Naive thymus-derived CD4-positive, alpha-beta T cell (primary cell): ENCODE measurements around the gene SLC6A12. TPM values are rescaled to one million over a fixed set of nuclear protein-coding genes. Genes with fewer than 3 reads are reported as not detected.

Source experiments
- ATAC-seq: fragments of 150-1000 bp; cut with Tn5 transposase; 2 replicates; pipeline ENCODE4 v1.10.0; 2021; ENCODE audit warnings: mild to moderate bottlenecking, moderate library complexity
- CTCF ChIA-PET: fragments of 350-600 bp; sonication (Branson Sonifier 250); formaldehyde crosslinking; loops from one replicate; lab custom pipeline; 2021; ENCODE audit warnings: antibody characterized with exemption; lab: Charles Lee
- POLR2A ChIA-PET: fragments of 350-600 bp; sonication (Branson Sonifier 250); formaldehyde crosslinking; loops from one replicate; lab custom pipeline; 2021; ENCODE audit warnings: antibody characterized with exemption, inconsistent platforms; lab: Charles Lee
- DNase-seq, 9 donors: peaks; one replicate each; pipeline versions ENCODE4 v3.0.0 to v3.0.0-alpha.2; 2020 to 2022; ENCODE audit warnings: mixed read lengths in 1 of 9
- H3K27ac ChIP-seq: one replicate; pipeline ENCODE4 v1.7.0; 2013; ENCODE audit warnings: mild to moderate bottlenecking, low read depth, low read length, moderate library complexity
- H3K27me3 ChIP-seq, 2 donors: one replicate each; pipeline ENCODE4 v1.7.0; 2013; ENCODE audit warnings: low read length in 2 of 2, mild to moderate bottlenecking in 2 of 2, moderate library complexity in 2 of 2; ENCODE audit not compliant: control insufficient read depth in 2 of 2, insufficient read depth in 2 of 2
- H3K36me3 ChIP-seq, 3 experiments: 1 replicate in 2 of 3; 2 replicates in 1 of 3; pipeline ENCODE4 v1.7.0; 2013; ENCODE audit warnings: low read length in 3 of 3, mild to moderate bottlenecking in 3 of 3, moderate library complexity in 1 of 3; ENCODE audit not compliant: insufficient read depth in 3 of 3, control insufficient read depth in 2 of 3
- H3K4me1 ChIP-seq, 2 donors: one replicate each; pipeline ENCODE4 v1.7.0; 2013; ENCODE audit warnings: low read length in 2 of 2, mild to moderate bottlenecking in 2 of 2, moderate library complexity in 1 of 2; ENCODE audit not compliant: control insufficient read depth in 2 of 2, insufficient read depth in 2 of 2
- H3K4me3 ChIP-seq: 2 replicates; pipeline ENCODE4 v1.7.0; 2013; ENCODE audit warnings: mild to moderate bottlenecking, low read length
- H3K9me3 ChIP-seq, 3 experiments: 1 replicate in 2 of 3; 2 replicates in 1 of 3; pipeline ENCODE4 v1.7.0; 2013; ENCODE audit warnings: low read length in 3 of 3; ENCODE audit not compliant: control insufficient read depth in 2 of 3
- H3K27ac Mint-ChIP-seq, 9 donors: one replicate each; pipeline ENCODE4 v1.8.0; 2020 to 2022; ENCODE audit warnings: mixed read lengths in 9 of 9, mild to moderate bottlenecking in 8 of 9, moderate library complexity in 5 of 9, inconsistent platforms in 2 of 9
- H3K27me3 Mint-ChIP-seq, 5 donors: one replicate each; pipeline ENCODE4 v1.8.0; 2021 to 2022; ENCODE audit warnings: mixed read lengths in 5 of 5, mild to moderate bottlenecking in 1 of 5
- H3K36me3 Mint-ChIP-seq, 5 donors: one replicate each; pipeline ENCODE4 v1.8.0; 2020 to 2022; ENCODE audit warnings: mixed read lengths in 5 of 5, mild to moderate bottlenecking in 3 of 5, inconsistent platforms in 1 of 5
- H3K4me1 Mint-ChIP-seq, 7 donors: one replicate each; pipeline ENCODE4 v1.8.0; 2020 to 2022; ENCODE audit warnings: mixed read lengths in 7 of 7, mild to moderate bottlenecking in 3 of 7, inconsistent platforms in 1 of 7
- H3K4me3 Mint-ChIP-seq, 10 donors: one replicate each; pipeline ENCODE4 v1.8.0; 2020 to 2022; ENCODE audit warnings: mild to moderate bottlenecking in 10 of 10, mixed read lengths in 10 of 10, moderate library complexity in 6 of 10, inconsistent platforms in 2 of 10
- H3K9me3 Mint-ChIP-seq, 11 donors: one replicate each; pipeline ENCODE4 v1.8.0; 2020 to 2022; ENCODE audit warnings: mixed read lengths in 11 of 11, mild to moderate bottlenecking in 4 of 11, inconsistent platforms in 1 of 11, moderate library complexity in 1 of 11
- intact Hi-C, 2 donors: fragments of 100-400 bp; cut with micrococcal nuclease; formaldehyde crosslinking; loops; one replicate each; pipeline ENCODE4 v1.15.1; 2023
- polyA plus RNA-seq, 2 donors: library from polyadenylated mRNA; unstranded; fragments of 300-500 nt; fragmentation: Illumina TruSeq; gene quantifications; one replicate each; pipeline ENCODE4 v1.2.3, GENCODE V29; 2021
- total RNA-seq, 6 experiments: library from RNA in 5 of 6; stranded (reverse) in 5 of 6; gene quantifications; 1 replicate in 5 of 6; 2 replicates in 1 of 6; pipeline ENCODE4 v1.2.3 and lab custom pipeline; 2021 to 2026

Gene SLC6A12
- total and polyA plus RNA-seq, 7 experiments from 2014 or later: 0.30 to 4.2 TPM; not detected in 5

GRCh38 chr12:178829-179109, 35.2 kb downstream of the SLC6A12 start:
- Histone ChIP-seq H3K4me3 (no peak overlapping the region), H3K4me1 (no peaks in the 10 kb centered on the region), H3K9me3 (no peaks in the 10 kb centered on the region), H3K27ac (no peak overlapping the region), H3K27me3 (no peaks in the 10 kb centered on the region), H3K36me3 (no peaks in the 10 kb centered on the region)
- Mint-ChIP-seq H3K4me3 (no peak overlapping the region), H3K27ac (no peak overlapping the region), H3K9me3 (no peaks in the 10 kb centered on the region), H3K36me3 (no peaks in the 10 kb centered on the region), H3K4me1 (peaks cover 0 to 10% (median 6%) of the 10 kb centered on the region in 7 donors), H3K27me3 (peaks cover 4 to 28% (median 16%) of the 10 kb centered on the region in 5 donors)
- CTCF ChIA-PET: no interaction called here
- POLR2A ChIA-PET: no interaction called here
- ATAC-seq (no peak), DNase-seq (no peak)
- intact Hi-C loops: no loop called here

- no peak for DNase-seq
- no peaks in the 10 kb centered on the region for H3K27me3 ChIP-seq
- CTCF ChIA-PET: no interaction called here
Measured at GRCh38 chr12:177980-178828, 35.8 kb downstream of the SLC6A12 start.

GRCh38 chr12:177336-177979, 36.5 kb downstream of the SLC6A12 start:
- POLR2A ChIA-PET: no interaction called here
- H3K9me3 Mint-ChIP-seq: no peaks in the 10 kb centered on the region

More at GRCh38 chr12:177980-178828, 35.8 kb downstream of the SLC6A12 start:
- H3K9me3 ChIP-seq: no peaks in the 10 kb centered on the region
- Mint-ChIP-seq H3K27me3 (peaks cover 4 to 23% (median 15%) of the 10 kb centered on the region in 5 donors), H3K36me3 (no peaks in the 10 kb centered on the region), H3K9me3 (no peaks in the 10 kb centered on the region), H3K4me1 (peaks cover 0 to 10% (median 6%) of the 10 kb centered on the region in 7 donors), H3K27ac (no peak overlapping the region), H3K4me3 (no peak overlapping the region)
- POLR2A ChIA-PET: no interaction called here
- H3K27ac ChIP-seq: no peak overlapping the region
- no peak overlapping the region for H3K4me3 ChIP-seq
- no peaks in the 10 kb centered on the region for H3K4me1 ChIP-seq
- intact Hi-C loops: no loop called here
- ATAC-seq: no peak
- no peaks in the 10 kb centered on the region for H3K36me3 ChIP-seq

GRCh38 chr12:176321-177181, 37.4 kb downstream of the SLC6A12 start:
- no peak overlapping the region for H3K27ac Mint-ChIP-seq
- ChIA-PET CTCF (no interaction called here), POLR2A (no interaction called here)
- no peaks in the 10 kb centered on the region for H3K9me3 Mint-ChIP-seq
- peaks cover 2 to 30% (median 12%) of the 10 kb centered on the region in 5 donors for H3K27me3 Mint-ChIP-seq
- H3K36me3 Mint-ChIP-seq: no peaks in the 10 kb centered on the region
- peaks cover 0 to 15% (median 6%) of the 10 kb centered on the region in 7 donors for H3K4me1 Mint-ChIP-seq
- Histone ChIP-seq H3K4me3 (no peak overlapping the region), H3K27ac (no peak overlapping the region), H3K36me3 (no peaks in the 10 kb centered on the region), H3K27me3 (no peaks in the 10 kb centered on the region), H3K9me3 (no peaks in the 10 kb centered on the region), H3K4me1 (no peaks in the 10 kb centered on the region)
- H3K4me3 Mint-ChIP-seq: no peak overlapping the region
- ATAC-seq (no peak), DNase-seq (no peak)
- intact Hi-C loops: no loop called here

More at GRCh38 chr12:177336-177979, 36.5 kb downstream of the SLC6A12 start:
- DNase-seq (no peak), ATAC-seq (no peak)
- CTCF ChIA-PET: no interaction called here
- Mint-ChIP-seq H3K4me1 (peaks cover 0 to 14% (median 6%) of the 10 kb centered on the region in 7 donors), H3K4me3 (no peak overlapping the region), H3K27ac (no peak overlapping the region), H3K27me3 (peaks cover 2 to 29% (median 12%) of the 10 kb centered on the region in 5 donors), H3K36me3 (no peaks in the 10 kb centered on the region)
- Histone ChIP-seq H3K27me3 (no peaks in the 10 kb centered on the region), H3K36me3 (no peaks in the 10 kb centered on the region), H3K4me3 (no peak overlapping the region), H3K9me3 (no peaks in the 10 kb centered on the region), H3K4me1 (no peaks in the 10 kb centered on the region), H3K27ac (no peak overlapping the region)
- intact Hi-C loops: no loop called here

- no peak for ATAC-seq
- Mint-ChIP-seq H3K9me3 (no peaks in the 10 kb centered on the region), H3K36me3 (no peaks in the 10 kb centered on the region), H3K27ac (no peak overlapping the region), H3K4me1 (peaks cover 0 to 15% (median 6%) of the 10 kb centered on the region in 7 donors), H3K27me3 (peaks cover 2 to 30% (median 12%) of the 10 kb centered on the region in 5 donors), H3K4me3 (no peak overlapping the region)
- no peak for DNase-seq
- intact Hi-C loops: no loop called here
- Histone ChIP-seq H3K4me3 (no peak overlapping the region), H3K27me3 (no peaks in the 10 kb centered on the region), H3K9me3 (no peaks in the 10 kb centered on the region), H3K4me1 (no peaks in the 10 kb centered on the region), H3K27ac (no peak overlapping the region), H3K36me3 (no peaks in the 10 kb centered on the region)
- ChIA-PET POLR2A (no interaction called here), CTCF (no interaction called here)
Measured at GRCh38 chr12:175759-176158, 38.2 kb downstream of the SLC6A12 start.

GRCh38 chr12:175250-175649, 38.7 kb downstream of the SLC6A12 start:
- CTCF ChIA-PET: no interaction called here
- no peaks in the 10 kb centered on the region for H3K27me3 ChIP-seq
- H3K4me3 Mint-ChIP-seq: no peak overlapping the region
- ATAC-seq: no peak
- H3K4me1 ChIP-seq: no peaks in the 10 kb centered on the region
- no peak overlapping the region for H3K4me3 ChIP-seq
- H3K27ac ChIP-seq: no peak overlapping the region
- intact Hi-C loops: no loop called here
- H3K36me3 Mint-ChIP-seq: no peaks in the 10 kb centered on the region
- H3K9me3 ChIP-seq: no peaks in the 10 kb centered on the region
- H3K27ac Mint-ChIP-seq: no peak overlapping the region
- POLR2A ChIA-PET: no interaction called here
- DNase-seq: no peak
- H3K4me1 Mint-ChIP-seq: peaks cover 0 to 12% (median under 1%) of the 10 kb centered on the region in 7 donors
- peaks cover 2 to 30% (median 10%) of the 10 kb centered on the region in 5 donors for H3K27me3 Mint-ChIP-seq
- no peaks in the 10 kb centered on the region for H3K9me3 Mint-ChIP-seq
- no peaks in the 10 kb centered on the region for H3K36me3 ChIP-seq
